ENCODE measurements around the gene CBLL1.

The CBLL1 gene

DNA sequence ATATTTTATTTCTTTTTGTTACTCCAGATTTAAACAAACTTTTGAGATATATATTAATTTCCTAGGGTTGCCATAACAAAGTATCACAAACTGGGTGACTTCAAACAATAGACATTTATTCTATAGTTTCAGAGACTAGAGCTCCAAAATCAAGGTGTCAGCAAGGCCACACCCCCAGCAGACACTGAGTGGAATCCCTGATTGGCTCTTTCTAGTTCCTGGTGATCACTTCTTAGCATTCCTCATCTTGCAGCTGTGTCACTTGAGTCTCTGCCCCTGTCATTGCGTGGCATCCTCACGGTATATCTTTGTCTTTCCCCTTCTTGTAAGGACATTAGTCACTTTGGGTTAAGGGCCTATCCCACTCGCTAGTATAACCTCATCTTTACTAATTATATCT, 66.7 kb downstream of the CBLL1 start:
- no peak overlapping the region for H3K27ac Mint-ChIP-seq
- H3K36me3 Mint-ChIP-seq (ENCODE audit: low read depth) = no peaks in the 10 kb centered on the region
- H3K27me3 Mint-ChIP-seq (ENCODE audit: low read depth) = no peaks in the 10 kb centered on the region
- H3K9me3 Mint-ChIP-seq = no peaks in the 10 kb centered on the region
- H3K4me1 Mint-ChIP-seq (ENCODE audit: low read depth) = peaks cover 6% of the 10 kb centered on the region
- H3K4me3 Mint-ChIP-seq = no peak overlapping the region

Measured in T-helper 1 cell treated with Interleukin-12 subunit alpha and Interleukin-12 subunit beta and Interleukin-4 antibody, amounts not matched to agents 30 μg/mL and 1 μg/mL, for 36 hours (primary cell).